HUES64 (cell line): ENCODE data around the gene FBP1.
"Not testable (repeated sequence)": the region's sequence is repeated elsewhere in the genome, so short reads cannot be mapped to it uniquely, and the experiment has no call there.

ENCODE experiments used
- H3K27ac ChIP-seq: 2 replicates; pipeline ENCODE4 v1.7.0; 2013; ENCODE audit warnings: low read depth, low read length, inconsistent platforms
- H3K27me3 ChIP-seq: 2 replicates; pipeline ENCODE4 v1.6.1; 2013; ENCODE audit warnings: mild to moderate bottlenecking, low read length; ENCODE audit not compliant: insufficient read depth
- H3K36me3 ChIP-seq: 2 replicates; pipeline ENCODE4 v1.6.1; 2013; ENCODE audit warnings: mild to moderate bottlenecking, low read length; ENCODE audit not compliant: insufficient read depth
- H3K4me1 ChIP-seq: 2 replicates; pipeline ENCODE4 v1.6.1; 2013; ENCODE audit warnings: mild to moderate bottlenecking, low read length, moderate library complexity; ENCODE audit not compliant: insufficient read depth
- H3K4me3 ChIP-seq: 2 replicates; pipeline ENCODE4 v1.5.1; 2013; ENCODE audit warnings: mild to moderate bottlenecking, low read length, moderate library complexity
- H3K9ac ChIP-seq: 2 replicates; pipeline ENCODE4 v1.6.1; 2013; ENCODE audit warnings: mild to moderate bottlenecking, low read depth, low read length
- H3K9me3 ChIP-seq: 2 replicates; pipeline ENCODE4 v1.6.1; 2013; ENCODE audit warnings: low read depth, low read length; ENCODE audit not compliant: insufficient read depth
- WGBS: fragments of 150-250, 120-280 bp; methylation state at CpG from one replicate; pipeline ENCODE4 v1.1.7; 2013; ENCODE audit warnings: missing lambda C conversion rate; 5-methylcytosine and 5-hydroxymethylcytosine counted together

FBP1 gene

GRCh38 chr9:94593459-94594345 lies 45.6 kb downstream of the FBP1 start, which contains the start of gene FBP2:
TSS of gene FBP2 (minus strand) at chr9:94593824. CDS start at chr9:94593726, 98 bp downstream.
- Histone ChIP-seq H3K9ac (no peak within 1 kb of the TSS), H3K9me3 (no peaks in the 10 kb centered on the region), H3K4me3 (no peak within 1 kb of the TSS), H3K36me3 (no peaks in the 10 kb centered on the region), H3K4me1 (no peaks in the 10 kb centered on the region), H3K27ac (no peak within 1 kb of the TSS), H3K27me3 (no peaks in the 10 kb centered on the region)
- 84% methylated on average over 21 of the region's 21 CpGs for WGBS

GRCh38 chr9:94592683-94593082 lies 46.6 kb downstream of the FBP1 start:
- H3K9ac ChIP-seq, H3K27me3 ChIP-seq, H3K4me1 ChIP-seq, H3K9me3 ChIP-seq, H3K36me3 ChIP-seq, H3K27ac ChIP-seq, H3K4me3 ChIP-seq: not testable (repeated sequence)
- 60% methylated on average over 6 of the region's 7 CpGs for WGBS

- Histone ChIP-seq H3K4me1 (no peaks in the 10 kb centered on the region), H3K9me3 (no peaks in the 10 kb centered on the region), H3K27me3 (no peaks in the 10 kb centered on the region), H3K9ac (no peak overlapping the region), H3K27ac (no peak overlapping the region), H3K36me3 (no peaks in the 10 kb centered on the region), H3K4me3 (no peak overlapping the region)
- WGBS: 94% methylated on average over 8 of the region's 8 CpGs
Observed at GRCh38 chr9:94591876-94592275, 47.4 kb downstream of the FBP1 start.

GRCh38 chr9:94591046-94591545 lies 48.2 kb downstream of the FBP1 start:
- H3K27me3 ChIP-seq, H3K27ac ChIP-seq, H3K36me3 ChIP-seq, H3K4me3 ChIP-seq, H3K4me1 ChIP-seq, H3K9ac ChIP-seq, H3K9me3 ChIP-seq: not testable (repeated sequence)
- WGBS: 93% methylated on average over 34 of the region's 38 CpGs

- no peaks in the 10 kb centered on the region for H3K9me3 ChIP-seq
- H3K36me3 ChIP-seq: no peaks in the 10 kb centered on the region
- H3K27ac ChIP-seq: no peak overlapping the region
- H3K4me1 ChIP-seq: no peaks in the 10 kb centered on the region
- H3K4me3 ChIP-seq: no peak overlapping the region
- no peak overlapping the region for H3K9ac ChIP-seq
- H3K27me3 ChIP-seq: no peaks in the 10 kb centered on the region
- 95% methylated on average over 9 of the region's 9 CpGs for WGBS
Observed at GRCh38 chr9:94588681-94589080, 50.6 kb downstream of the FBP1 start.

- Histone ChIP-seq H3K4me1 (no peaks in the 10 kb centered on the region), H3K27me3 (no peaks in the 10 kb centered on the region), H3K27ac (no peak overlapping the region), H3K9ac (no peak overlapping the region), H3K4me3 (no peak overlapping the region), H3K9me3 (no peaks in the 10 kb centered on the region), H3K36me3 (no peaks in the 10 kb centered on the region)
- 94% methylated on average over 9 of the region's 9 CpGs for WGBS
Observed at GRCh38 chr9:94586814-94587213, 52.5 kb downstream of the FBP1 start.

- Histone ChIP-seq H3K4me1 (no peaks in the 10 kb centered on the region), H3K27ac (no peak overlapping the region), H3K27me3 (no peaks in the 10 kb centered on the region), H3K9ac (no peak overlapping the region), H3K36me3 (no peaks in the 10 kb centered on the region), H3K9me3 (no peaks in the 10 kb centered on the region), H3K4me3 (no peak overlapping the region)
- 100% methylated on average over 2 of the region's 4 CpGs for WGBS
Observed at GRCh38 chr9:94586316-94586715, 53.0 kb downstream of the FBP1 start.

GRCh38 chr9:94584555-94584954 lies 54.8 kb downstream of the FBP1 start:
- no peaks in the 10 kb centered on the region for H3K27me3 ChIP-seq
- no peak overlapping the region for H3K9ac ChIP-seq
- no peaks in the 10 kb centered on the region for H3K36me3 ChIP-seq
- H3K9me3 ChIP-seq: no peaks in the 10 kb centered on the region
- no peaks in the 10 kb centered on the region for H3K4me1 ChIP-seq
- 94% methylated on average over 6 of the region's 6 CpGs for WGBS
- no peak overlapping the region for H3K4me3 ChIP-seq
- H3K27ac ChIP-seq: no peak overlapping the region

- no peaks in the 10 kb centered on the region for H3K27me3 ChIP-seq
- no peak overlapping the region for H3K27ac ChIP-seq
- H3K9me3 ChIP-seq: no peaks in the 10 kb centered on the region
- no peaks in the 10 kb centered on the region for H3K36me3 ChIP-seq
- 91% methylated on average over 5 of the region's 5 CpGs for WGBS
- H3K9ac ChIP-seq: no peak overlapping the region
- H3K4me1 ChIP-seq: no peaks in the 10 kb centered on the region
- H3K4me3 ChIP-seq: no peak overlapping the region
Observed at GRCh38 chr9:94581728-94582127, 57.6 kb downstream of the FBP1 start.

GRCh38 chr9:94577571-94577970 lies 61.7 kb downstream of the FBP1 start:
- H3K36me3 ChIP-seq: no peaks in the 10 kb centered on the region
- no peak overlapping the region for H3K4me3 ChIP-seq
- H3K27ac ChIP-seq: no peak overlapping the region
- H3K27me3 ChIP-seq: no peaks in the 10 kb centered on the region
- H3K9ac ChIP-seq: no peak overlapping the region
- H3K9me3 ChIP-seq: no peaks in the 10 kb centered on the region
- WGBS: 96% methylated on average over 2 of the region's 2 CpGs
- H3K4me1 ChIP-seq: no peaks in the 10 kb centered on the region

GRCh38 chr9:94577036-94577435 lies 62.3 kb downstream of the FBP1 start:
- Histone ChIP-seq H3K36me3 (no peaks in the 10 kb centered on the region), H3K27ac (no peak overlapping the region), H3K4me1 (no peaks in the 10 kb centered on the region), H3K27me3 (0 out of 2 replicates have a peak, but pooled peaks cover 2% of the 10 kb centered on the region), H3K4me3 (no peak overlapping the region), H3K9ac (no peak overlapping the region), H3K9me3 (no peaks in the 10 kb centered on the region)
- WGBS: 0% methylated on average over 1 of the region's 1 CpG
